Measurements from ENCODE around the gene EXOSC10. TPM values are rescaled to one million over a fixed set of nuclear protein-coding genes. Genes with fewer than 3 reads are reported as not detected.

Gene EXOSC10
- total and polyA plus RNA-seq, 2 of the 4 experiments (the other 2 are of a cell fraction), result 64.5 to 66.0 TPM

DNA sequence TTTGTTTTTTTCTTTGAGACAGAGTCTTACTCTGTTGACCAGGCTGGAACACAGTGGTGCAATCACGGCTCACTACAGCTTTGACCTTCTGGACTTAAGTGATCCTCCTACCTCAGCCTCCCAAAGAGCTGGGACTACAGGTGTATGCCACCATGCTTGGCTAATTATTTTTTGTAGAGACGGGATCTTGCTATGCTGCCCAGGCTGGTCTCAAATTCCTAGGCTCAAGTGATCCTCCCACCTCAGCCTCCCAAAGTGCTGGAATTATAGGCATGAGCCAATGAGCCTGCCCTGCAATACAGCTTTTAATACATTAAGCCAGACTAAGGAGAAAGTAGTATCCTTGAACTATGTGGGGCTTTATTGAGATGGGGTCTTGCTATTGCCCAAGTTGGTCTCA lies 16.6 kb upstream of the EXOSC10 start:
- CTCF ChIA-PET, result no interaction called here
- no peak overlapping the region for H4K91ac ChIP-seq (ENCODE audit: insufficient read depth, low read depth, low read length)
- H4K20me1 ChIP-seq (ENCODE audit: insufficient read depth, low read length), result no peaks in the 10 kb centered on the region
- no peak overlapping the region for H2BK120ac ChIP-seq (ENCODE audit: low read depth, low read length)
- no peak overlapping the region for H3K23ac ChIP-seq (ENCODE audit: low read depth, low read length)
- DNase-seq, result no peak
- intact Hi-C loops (cut with micrococcal nuclease) (no loop called here), dilution Hi-C loops (cut with HindIII; ENCODE audit: low sequenced_read_pairs, unreplicated experiment) (no loop called here), in situ Hi-C loops (cut with MboI; ENCODE audit: low sequenced_read_pairs) (no loop called here)
- H3K56ac ChIP-seq (ENCODE audit: extremely low read depth, insufficient read depth, low read length), result no peak overlapping the region
- H3K18ac ChIP-seq (ENCODE audit: low read depth, low read length), result no peak overlapping the region
- no peak overlapping the region for H3K14ac ChIP-seq (replicated peaks; ENCODE audit: low read depth, low read length)
- H2AK5ac ChIP-seq (ENCODE audit: low read depth, low read length), result no peak overlapping the region
- POLR2A ChIA-PET (ENCODE audit: unreplicated experiment), result no interaction called here
- H3K36me3 ChIP-seq (ENCODE audit: control insufficient read depth, insufficient read depth, low read length), result peaks cover 38% of the 10 kb centered on the region
- H3K9ac ChIP-seq (ENCODE audit: low read depth, low read length), result no peak overlapping the region
- no peaks in the 10 kb centered on the region for H3K4me1 ChIP-seq (ENCODE audit: control insufficient read depth, insufficient read depth, low read length)
- no peaks in the 10 kb centered on the region for H3K27me3 ChIP-seq (ENCODE audit: control insufficient read depth, insufficient read depth, low read length)
- H3K4ac ChIP-seq (ENCODE audit: low read depth, low read length), result no peak overlapping the region
- H2BK15ac ChIP-seq (ENCODE audit: low read depth, low read length), result no peak overlapping the region
- no peak overlapping the region for H2BK5ac ChIP-seq (ENCODE audit: low read depth, low read length, poor library complexity, severe bottlenecking)
- no peak overlapping the region for H2AFZ ChIP-seq (replicated peaks; ENCODE audit: low read length, poor library complexity)
- no peak overlapping the region for H2AK9ac ChIP-seq (replicated peaks; ENCODE audit: low read depth, low read length, poor library complexity)
- no TSS peak for BruUV-seq (replicated peaks)
- no peak overlapping the region for H3K4me3 ChIP-seq (ENCODE audit: insufficient read depth, low read depth, low read length)
- no peak overlapping the region for H4K8ac ChIP-seq (ENCODE audit: low read depth in 2 of 2, low read length in 2 of 2)
- H3K4me2 ChIP-seq (ENCODE audit: low read depth, low read length), result no peak overlapping the region
- ATAC-seq (ENCODE audit: low read depth), result no peak
- H3K9me1 ChIP-seq (ENCODE audit: insufficient read depth, low read length), result no peaks in the 10 kb centered on the region; the same call in 1 of the 2 replicates
- no peak overlapping the region for H3K27ac ChIP-seq (ENCODE audit: insufficient read depth, low read length)
- no peak for TF ChIP-seq CHD1 (IDR thresholded peaks at IDR 0.05; ENCODE audit: low read depth, low read length)
- TF ChIP-seq SMC3 (IDR thresholded peaks at IDR 0.05; ENCODE audit: low read depth, low read length), result no peak
- TF ChIP-seq POLR2A (IDR thresholded peaks at IDR 0.05; ENCODE audit: low read depth, low read length), result no peak
- no peak for TF ChIP-seq BHLHE40 (IDR thresholded peaks at IDR 0.05; ENCODE audit: low read depth, low read length)
- no peak for TF ChIP-seq RCOR1 (IDR thresholded peaks at IDR 0.05; ENCODE audit: insufficient replicate concordance, low read length)
- TF ChIP-seq RAD21 (IDR thresholded peaks at IDR 0.05; ENCODE audit: low read length), result no peak
- TF ChIP-seq NFE2L2 (IDR thresholded peaks at IDR 0.05; ENCODE audit: low read depth, low read length), result no peak
- no peak for TF ChIP-seq MXI1 (IDR thresholded peaks at IDR 0.05; ENCODE audit: borderline replicate concordance, low read depth, low read length)
- TF ChIP-seq CTCF (conservative IDR thresholded peaks at IDR 0.05; ENCODE audit: low read depth, low read length), result no peak
- no peak for TF ChIP-seq MAFK (IDR thresholded peaks at IDR 0.05; ENCODE audit: low read depth, low read length)
- no peak for TF ChIP-seq CEBPB (IDR thresholded peaks at IDR 0.05; ENCODE audit: low read depth, low read length)
- TF ChIP-seq, protein P1, sequence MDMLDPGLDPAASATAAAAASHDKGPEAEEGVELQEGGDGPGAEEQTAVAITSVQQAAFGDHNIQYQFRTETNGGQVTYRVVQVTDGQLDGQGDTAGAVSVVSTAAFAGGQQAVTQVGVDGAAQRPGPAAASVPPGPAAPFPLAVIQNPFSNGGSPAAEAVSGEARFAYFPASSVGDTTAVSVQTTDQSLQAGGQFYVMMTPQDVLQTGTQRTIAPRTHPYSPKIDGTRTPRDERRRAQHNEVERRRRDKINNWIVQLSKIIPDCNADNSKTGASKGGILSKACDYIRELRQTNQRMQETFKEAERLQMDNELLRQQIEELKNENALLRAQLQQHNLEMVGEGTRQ (IDR thresholded peaks at IDR 0.05; ENCODE audit: low read depth, low read length), result no peak
- TF ChIP-seq FOS (IDR thresholded peaks at IDR 0.05; ENCODE audit: low read depth, low read length), result no peak
- no peak for TF ChIP-seq MAZ (IDR thresholded peaks at IDR 0.05; ENCODE audit: borderline replicate concordance, low read depth, low read length)
- TF ChIP-seq RFX5 (IDR thresholded peaks at IDR 0.05; ENCODE audit: low read depth, low read length), result no peak
- TF ChIP-seq ELK1 (IDR thresholded peaks at IDR 0.05; ENCODE audit: borderline replicate concordance, low read depth, low read length), result no peak
- WGBS, 2 experiments (ENCODE audit: extremely low coverage in 2 of 2, insufficient read length in 1 of 2), result 100% methylated on average over 1 of the region's 2 CpGs; no CpG with 5 or more reads in 1 of the 2 experiments
- H2BK20ac ChIP-seq (ENCODE audit: low read depth, low read length), result no peak overlapping the region
- no peaks in the 10 kb centered on the region; a peak in 1 of 4 replicates for H3K79me1 ChIP-seq (ENCODE audit: low read depth in 1 of 2, low read length in 2 of 2)
- H3K9me3 ChIP-seq (ENCODE audit: control insufficient read depth, insufficient read depth, low read length), result no peaks in the 10 kb centered on the region
- H4K5ac ChIP-seq (ENCODE audit: low read depth, low read length), result no peak overlapping the region

Data from IMR-90 (cell line).